Keratinocyte (primary cell): ENCODE results near the gene SATB2. TPM values are rescaled to one million over a fixed set of nuclear protein-coding genes. Genes with fewer than 3 reads are reported as not detected.

Experiments used
- DNase-seq: peaks from one replicate; pipeline ENCODE4 v3.0.0-alpha.2; 2011; ENCODE audit warnings: low read depth, missing footprints, low spot score
- FAIRE-seq: peaks from 2 replicates; lab custom pipeline; 2011; peaks lifted over from hg19 to GRCh38; lab: Jason Lieb, UNC
- H2AFZ ChIP-seq: 2 replicates; pipeline ENCODE4 v1.6.0; 2012; ENCODE audit warnings: low read length, control low read depth, inconsistent platforms; ENCODE audit not compliant: control insufficient read depth
- H3K27ac ChIP-seq: 2 replicates; pipeline ENCODE4 v1.5.1; 2011; ENCODE audit warnings: low read length; ENCODE audit not compliant: control insufficient read depth, insufficient read depth
- H3K27me3 ChIP-seq: 3 replicates; pipeline ENCODE4 v1.6.0; 2011; ENCODE audit warnings: low read length; ENCODE audit not compliant: control insufficient read depth, insufficient read depth; ENCODE audit errors: extremely low read depth
- H3K36me3 ChIP-seq, 2 experiments: 2 replicates in 1 of 2; 3 replicates in 1 of 2; pipeline ENCODE4 v1.5.1; 2011; ENCODE audit warnings: low read length in 2 of 2, mild to moderate bottlenecking in 1 of 2; ENCODE audit not compliant: control insufficient read depth in 2 of 2, insufficient read depth in 2 of 2; ENCODE audit errors: extremely low read depth in 1 of 2
- H3K4me1 ChIP-seq: 3 replicates; pipeline ENCODE4 v1.5.1; 2011; ENCODE audit warnings: low read length; ENCODE audit not compliant: control insufficient read depth, insufficient read depth; ENCODE audit errors: extremely low read depth
- H3K4me2 ChIP-seq: 3 replicates; pipeline ENCODE4 v1.6.0; 2011; ENCODE audit warnings: low read depth, low read length; ENCODE audit not compliant: control insufficient read depth, insufficient read depth; ENCODE audit errors: extremely low read depth
- H3K4me3 ChIP-seq, 3 experiments: fragments of 200-600 bp in 1 of 3; sonication (generic) in 1 of 3; 2 replicates in 2 of 3; 3 replicates in 1 of 3; pipeline ENCODE4 v1.5.1; 2011 to 2016; ENCODE audit warnings: low read length in 3 of 3, mild to moderate bottlenecking in 3 of 3, control low read depth in 2 of 3, inconsistent platforms in 1 of 3, low read depth in 1 of 3, mixed read lengths in 1 of 3, mixed run types in 1 of 3, moderate library complexity in 1 of 3; ENCODE audit not compliant: control insufficient read depth in 2 of 3, insufficient read depth in 2 of 3; ENCODE audit errors: extremely low read depth in 1 of 3
- H3K79me2 ChIP-seq: 2 replicates; pipeline ENCODE4 v1.6.0; 2012; ENCODE audit warnings: low read length; ENCODE audit not compliant: control insufficient read depth, insufficient read depth
- H3K9ac ChIP-seq: 3 replicates; pipeline ENCODE4 v1.6.0; 2011; ENCODE audit warnings: low read length; ENCODE audit not compliant: control insufficient read depth, insufficient read depth; ENCODE audit errors: extremely low read depth
- H3K9me1 ChIP-seq: 3 replicates; pipeline ENCODE4 v1.6.0; 2011; ENCODE audit warnings: low read length; ENCODE audit not compliant: control insufficient read depth, insufficient read depth; ENCODE audit errors: extremely low read depth
- H3K9me3 ChIP-seq: 2 replicates; pipeline ENCODE4 v1.5.1; 2012; ENCODE audit warnings: low read depth, low read length; ENCODE audit not compliant: control insufficient read depth
- H4K20me1 ChIP-seq: 3 replicates; pipeline ENCODE4 v1.6.0; 2011; ENCODE audit warnings: low read length; ENCODE audit not compliant: control insufficient read depth, insufficient read depth; ENCODE audit errors: extremely low read depth
- CTCF ChIP-seq, 3 experiments: IDR thresholded peaks in 1 of 3; conservative IDR thresholded peaks in 1 of 3; optimal IDR thresholded peaks in 1 of 3; 2 replicates in 2 of 3; 3 replicates in 1 of 3; pipeline versions ENCODE3 to v1.5.1; 2011; ENCODE audit warnings: low read length in 3 of 3, mild to moderate bottlenecking in 3 of 3, moderate library complexity in 2 of 3, control low read depth in 1 of 3, inconsistent platforms in 1 of 3; ENCODE audit not compliant: insufficient read depth in 2 of 3; ENCODE audit errors: extremely low read depth in 1 of 3
- EZH2 ChIP-seq: IDR thresholded peaks from one replicate; pipeline ENCODE4 v1.6.1; 2012; ENCODE audit warnings: inconsistent platforms, mild to moderate bottlenecking, low read length, moderate library complexity
- dilution Hi-C: fragments of 300-500 bp; cut with MboI; formaldehyde crosslinking; loops from one replicate; pipeline ENCODE4 v1.7.0; 2020; ENCODE audit warnings: low sequenced_read_pairs; ENCODE audit not compliant: extremely low pct_ligation_motif_present
- polyA plus RNA-seq, 5 experiments: library from polyadenylated mRNA; depleted of rRNA in 3 of 5; stranded (reverse) in 3 of 5; stranded (forward) in 1 of 5; unstranded in 1 of 5; fragments of >200 nt; gene quantifications; 1 replicate in 1 of 5; 2 replicates in 3 of 5; 3 replicates in 1 of 5; pipeline versions ENCODE4 v1.2.1 to v1.2.3, GENCODE V29; 2011 to 2012; ENCODE audit warnings: missing spikeins in 2 of 5, low read depth in 1 of 5, low replicate concordance in 1 of 5

The SATB2 gene
- polyA plus RNA-seq, 1 donor (not counting 4 experiments of a cell fraction or from before 2014, with no cell fraction given) = 1.4 TPM

DNA sequence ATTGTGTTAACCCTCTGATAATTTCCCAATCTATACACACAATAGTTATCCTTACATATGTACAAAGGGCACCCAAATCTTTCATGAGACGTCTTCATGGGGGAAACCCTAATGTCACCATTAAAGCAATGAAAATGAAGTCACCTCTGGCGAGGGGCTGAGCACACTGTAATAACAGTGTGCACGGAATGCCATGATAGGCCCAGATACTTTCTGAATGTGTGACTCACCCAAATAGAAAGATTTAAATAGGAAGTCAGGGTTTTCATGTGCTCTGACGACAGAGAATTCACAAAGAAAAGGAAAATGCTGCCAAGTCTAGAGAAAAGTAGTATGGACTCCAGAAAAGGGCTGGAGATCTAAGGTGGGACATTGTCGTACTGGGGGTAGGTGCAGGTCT lies 128.3 kb downstream of the SATB2 start:
- no peak for FAIRE-seq
- no peaks in the 10 kb centered on the region for H3K79me2 ChIP-seq
- H3K4me1 ChIP-seq = no peaks in the 10 kb centered on the region
- no peak overlapping the region for H2AFZ ChIP-seq
- H3K9ac ChIP-seq = no peak overlapping the region
- no peaks in the 10 kb centered on the region for H3K9me1 ChIP-seq
- no peaks in the 10 kb centered on the region for H4K20me1 ChIP-seq
- H3K36me3 ChIP-seq = no peaks in the 10 kb centered on the region
- DNase-seq = no peak
- no peaks in the 10 kb centered on the region for H3K27me3 ChIP-seq
- no peak overlapping the region for H3K4me3 ChIP-seq
- no peak overlapping the region for H3K4me2 ChIP-seq
- no peak overlapping the region for H3K27ac ChIP-seq
- H3K9me3 ChIP-seq = no peaks in the 10 kb centered on the region
- TF ChIP-seq EZH2 (no peak), CTCF (optimal IDR thresholded peaks at IDR 0.05 in 1 of 3, IDR thresholded peaks at IDR 0.05 in 1 of 3, conservative IDR thresholded peaks at IDR 0.05 in 1 of 3; ENCODE audit: extremely low read depth in 1 of 3, insufficient read depth in 2 of 3, low read length in 3 of 3) (no peak)
- dilution Hi-C loops = no loop called here

DNA sequence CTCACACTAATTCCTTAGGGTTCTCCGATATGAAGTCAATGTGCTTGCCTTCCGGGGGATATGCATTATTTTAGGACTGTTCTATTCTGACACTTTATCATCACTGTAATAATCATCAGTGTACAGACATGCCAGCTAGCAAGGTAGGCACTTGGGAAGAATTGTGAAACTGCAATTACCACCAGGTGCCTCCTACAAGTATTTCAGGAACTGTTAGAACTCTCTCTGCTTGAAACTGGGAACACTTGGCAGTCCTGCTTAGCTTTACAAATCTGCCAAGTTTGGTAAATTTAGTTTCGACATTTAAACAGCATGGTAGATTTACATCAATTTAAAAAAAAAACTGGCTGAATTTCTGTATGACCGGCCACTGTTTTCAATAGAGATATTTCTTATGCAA lies 128.7 kb downstream of the SATB2 start:
- Histone ChIP-seq H2AFZ (no peak overlapping the region), H3K9ac (no peak overlapping the region), H3K4me3 (no peak overlapping the region), H4K20me1 (no peaks in the 10 kb centered on the region), H3K27me3 (no peaks in the 10 kb centered on the region), H3K9me3 (no peaks in the 10 kb centered on the region), H3K4me1 (no peaks in the 10 kb centered on the region), H3K27ac (no peak overlapping the region), H3K36me3 (no peaks in the 10 kb centered on the region), H3K9me1 (no peaks in the 10 kb centered on the region), H3K79me2 (no peaks in the 10 kb centered on the region), H3K4me2 (no peak overlapping the region)
- TF ChIP-seq EZH2 = no peak
- FAIRE-seq (no peak), DNase-seq (no peak)
- dilution Hi-C loops = no loop called here

- Histone ChIP-seq H3K4me2 (no peak overlapping the region), H3K9me3 (no peaks in the 10 kb centered on the region), H3K4me1 (no peaks in the 10 kb centered on the region), H3K27ac (no peak overlapping the region), H4K20me1 (no peaks in the 10 kb centered on the region), H3K9ac (no peak overlapping the region), H3K9me1 (no peaks in the 10 kb centered on the region), H3K4me3 (no peak overlapping the region), H3K79me2 (no peaks in the 10 kb centered on the region), H3K36me3 (no peaks in the 10 kb centered on the region), H2AFZ (no peak overlapping the region), H3K27me3 (no peaks in the 10 kb centered on the region)
- no peak for TF ChIP-seq EZH2
- no peak for TF ChIP-seq CTCF (optimal IDR thresholded peaks at IDR 0.05 in 1 of 3, IDR thresholded peaks at IDR 0.05 in 1 of 3, conservative IDR thresholded peaks at IDR 0.05 in 1 of 3; ENCODE audit: extremely low read depth in 1 of 3, insufficient read depth in 2 of 3, low read length in 3 of 3)
- no peak for DNase-seq
- dilution Hi-C loops = no loop called here
- FAIRE-seq = no peak
Observed at GRCh38 chr2:199325881-199326280, 131.9 kb downstream of the SATB2 start.
